SKM-1 treated with dmso at 0.1 percent for 144 hours (cell line): ENCODE measurements around the gene IL17D.
"Not testable (repeated sequence)": the region's sequence is repeated elsewhere in the genome, so short reads cannot be mapped to it uniquely, and the experiment has no call there.

Experiments used
- DNase-seq: peaks from one replicate; lab custom pipeline; 2025; ENCODE audit not compliant: unreplicated experiment; lab: John Stamatoyannopoulos, UW

IL17D gene

DNA sequence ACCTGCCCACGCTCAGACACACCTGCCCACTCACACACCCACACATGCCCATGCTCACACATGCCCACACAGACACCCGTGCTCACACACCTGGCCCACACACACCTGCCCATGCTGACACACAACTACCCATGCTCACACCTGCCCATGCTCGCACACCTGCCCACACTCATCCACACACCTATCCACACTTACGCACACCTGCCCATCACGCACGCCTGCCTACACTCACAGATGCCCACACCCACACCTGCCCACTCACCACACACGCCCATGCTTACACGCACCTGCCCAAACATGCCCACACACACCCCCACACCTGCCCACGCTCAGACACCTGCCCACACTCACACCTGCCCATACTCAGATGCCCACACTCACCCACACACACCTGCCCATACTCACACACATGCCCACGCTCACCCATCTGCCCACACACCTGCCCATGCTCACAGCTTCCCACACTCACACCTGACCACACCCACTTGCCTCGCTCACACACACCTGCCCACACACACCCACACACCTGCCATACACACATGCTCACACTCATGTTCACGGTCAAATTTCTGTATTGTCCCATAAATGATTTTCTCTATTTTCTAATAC is 15.6 kb downstream of the IL17D start:
- DNase-seq, result no peak

DNA sequence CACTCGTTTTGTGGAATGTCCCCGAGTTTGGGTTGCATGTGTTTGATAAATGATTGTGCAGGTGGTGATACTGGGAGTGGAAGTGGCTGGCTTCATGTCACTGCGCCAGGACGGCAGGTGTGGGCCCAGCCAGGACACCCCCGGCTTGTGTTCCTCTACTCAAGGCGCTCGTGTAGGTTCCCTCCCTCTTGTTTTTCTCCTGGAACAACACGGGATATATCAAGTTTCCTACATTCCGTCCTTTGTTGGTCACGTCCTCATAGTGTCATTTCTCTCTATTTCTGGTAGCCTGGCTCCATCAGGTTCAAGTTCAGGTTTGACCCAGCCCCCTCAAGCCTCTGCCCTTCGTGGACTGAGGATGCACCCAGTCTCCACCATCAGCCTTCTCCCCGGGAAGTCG is 16.3 kb downstream of the IL17D start:
- no peak for DNase-seq

DNA sequence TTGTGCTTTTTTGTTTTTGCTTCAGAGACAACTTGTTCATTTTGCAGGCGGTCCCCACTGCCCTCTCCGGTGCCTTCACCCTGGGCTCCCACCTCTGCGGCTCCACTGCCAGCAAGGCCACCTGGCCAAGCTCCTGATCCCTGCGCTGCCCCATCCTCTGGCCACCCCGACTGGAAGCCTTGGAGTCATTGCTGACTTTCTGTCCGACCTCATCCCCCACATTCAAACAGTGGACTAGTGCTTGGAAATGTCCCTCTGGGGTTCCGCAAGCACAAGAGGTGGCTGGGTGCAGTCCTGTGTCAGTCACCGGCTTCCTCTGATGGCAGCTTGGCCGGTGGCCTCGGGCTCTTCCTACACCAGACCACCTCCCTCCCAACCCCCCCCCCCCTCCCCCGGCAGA is 17.0 kb downstream of the IL17D start:
- no peak for DNase-seq

DNA sequence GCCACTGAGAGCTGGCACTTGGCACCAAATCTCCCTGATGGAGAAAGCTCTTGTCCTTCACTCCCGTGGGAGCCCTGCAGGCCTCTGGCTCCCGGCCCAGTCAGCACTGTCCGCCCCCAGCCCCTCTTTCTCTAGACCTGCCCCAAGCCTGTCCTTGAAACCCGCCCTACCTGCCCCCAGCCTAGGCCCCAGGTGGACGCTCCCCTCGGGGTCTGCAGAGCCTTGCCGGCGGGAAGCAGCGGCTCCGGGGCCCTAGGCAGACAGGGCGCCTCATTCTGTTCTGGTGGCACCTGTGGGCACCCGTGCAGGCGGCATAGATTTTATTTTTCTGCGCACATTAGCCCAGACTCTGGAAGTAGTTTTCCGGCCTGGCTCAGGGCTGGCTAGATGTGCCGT is 17.6 kb downstream of the IL17D start:
- no peak for DNase-seq

DNA sequence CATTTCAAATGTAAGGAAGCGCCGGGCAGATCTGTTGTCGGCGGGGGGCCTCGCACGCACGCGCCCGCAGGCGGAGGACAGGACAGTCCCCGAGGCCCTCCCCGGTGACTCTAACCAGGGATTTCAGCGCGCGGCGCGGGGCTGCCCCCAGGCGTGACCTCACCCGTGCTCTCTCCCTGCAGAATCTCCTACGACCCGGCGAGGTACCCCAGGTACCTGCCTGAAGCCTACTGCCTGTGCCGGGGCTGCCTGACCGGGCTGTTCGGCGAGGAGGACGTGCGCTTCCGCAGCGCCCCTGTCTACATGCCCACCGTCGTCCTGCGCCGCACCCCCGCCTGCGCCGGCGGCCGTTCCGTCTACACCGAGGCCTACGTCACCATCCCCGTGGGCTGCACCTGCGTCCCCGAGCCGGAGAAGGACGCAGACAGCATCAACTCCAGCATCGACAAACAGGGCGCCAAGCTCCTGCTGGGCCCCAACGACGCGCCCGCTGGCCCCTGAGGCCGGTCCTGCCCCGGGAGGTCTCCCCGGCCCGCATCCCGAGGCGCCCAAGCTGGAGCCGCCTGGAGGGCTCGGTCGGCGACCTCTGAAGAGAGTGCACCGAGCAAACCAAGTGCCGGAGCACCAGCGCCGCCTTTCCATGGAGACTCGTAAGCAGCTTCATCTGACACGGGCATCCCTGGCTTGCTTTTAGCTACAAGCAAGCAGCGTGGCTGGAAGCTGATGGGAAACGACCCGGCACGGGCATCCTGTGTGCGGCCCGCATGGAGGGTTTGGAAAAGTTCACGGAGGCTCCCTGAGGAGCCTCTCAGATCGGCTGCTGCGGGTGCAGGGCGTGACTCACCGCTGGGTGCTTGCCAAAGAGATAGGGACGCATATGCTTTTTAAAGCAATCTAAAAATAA is 18.2 kb downstream of the IL17D start:
- DNase-seq, result no peak

DNA sequence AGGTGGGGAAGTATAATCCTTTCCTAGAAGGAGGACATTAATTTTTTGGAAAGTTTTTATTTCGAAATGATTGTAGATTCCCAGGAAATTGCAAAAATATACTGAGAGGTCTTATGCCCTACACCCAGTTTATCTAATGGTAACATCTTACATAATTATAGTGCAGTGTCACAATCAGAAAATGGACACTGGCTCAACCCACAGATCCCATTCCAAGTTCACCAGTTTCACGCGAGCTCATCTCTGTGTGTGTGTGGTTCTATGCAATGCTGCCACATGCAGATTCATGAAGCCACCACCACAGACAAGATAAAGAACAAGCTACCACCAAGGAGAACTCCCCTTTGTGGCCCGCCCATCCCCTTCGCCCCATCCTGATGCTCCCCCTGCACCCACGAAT is 24.4 kb downstream of the IL17D start:
- DNase-seq, result no peak

DNA sequence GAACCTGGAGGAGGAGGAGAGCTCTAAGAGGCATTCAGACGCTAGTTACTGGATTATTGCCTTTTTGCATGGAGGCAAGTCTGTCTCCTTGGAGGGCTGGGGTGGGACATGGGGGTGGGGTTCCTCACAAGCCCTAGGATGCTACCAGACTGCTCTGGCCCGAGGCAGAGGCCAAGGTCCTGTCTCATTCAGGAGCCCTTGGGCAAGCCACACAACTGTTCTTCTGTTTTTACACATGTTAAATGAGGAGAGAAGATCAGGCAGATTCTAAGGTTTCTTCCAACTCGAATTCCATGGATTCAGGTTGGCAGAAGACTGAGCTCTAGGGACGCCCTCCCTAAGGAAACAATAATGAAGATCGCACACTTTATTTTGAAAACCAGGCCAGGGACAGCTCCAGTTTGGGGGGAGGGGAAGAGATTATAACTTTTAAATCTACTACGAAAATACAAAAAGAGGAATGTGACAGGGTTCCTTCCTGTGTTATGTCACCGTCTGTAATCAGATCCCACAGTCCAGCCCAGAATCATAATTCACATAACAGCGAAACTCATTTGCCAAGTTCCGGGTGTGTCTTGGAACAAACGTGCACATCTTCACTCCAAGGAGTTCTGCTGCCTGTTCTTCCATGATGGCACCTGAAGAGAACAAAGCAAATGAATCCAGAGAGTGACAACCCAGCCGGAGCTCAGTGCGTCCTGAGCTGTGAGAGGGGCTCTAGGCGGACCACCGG is 25.2 kb downstream of the IL17D start:
- no peak for DNase-seq

DNA sequence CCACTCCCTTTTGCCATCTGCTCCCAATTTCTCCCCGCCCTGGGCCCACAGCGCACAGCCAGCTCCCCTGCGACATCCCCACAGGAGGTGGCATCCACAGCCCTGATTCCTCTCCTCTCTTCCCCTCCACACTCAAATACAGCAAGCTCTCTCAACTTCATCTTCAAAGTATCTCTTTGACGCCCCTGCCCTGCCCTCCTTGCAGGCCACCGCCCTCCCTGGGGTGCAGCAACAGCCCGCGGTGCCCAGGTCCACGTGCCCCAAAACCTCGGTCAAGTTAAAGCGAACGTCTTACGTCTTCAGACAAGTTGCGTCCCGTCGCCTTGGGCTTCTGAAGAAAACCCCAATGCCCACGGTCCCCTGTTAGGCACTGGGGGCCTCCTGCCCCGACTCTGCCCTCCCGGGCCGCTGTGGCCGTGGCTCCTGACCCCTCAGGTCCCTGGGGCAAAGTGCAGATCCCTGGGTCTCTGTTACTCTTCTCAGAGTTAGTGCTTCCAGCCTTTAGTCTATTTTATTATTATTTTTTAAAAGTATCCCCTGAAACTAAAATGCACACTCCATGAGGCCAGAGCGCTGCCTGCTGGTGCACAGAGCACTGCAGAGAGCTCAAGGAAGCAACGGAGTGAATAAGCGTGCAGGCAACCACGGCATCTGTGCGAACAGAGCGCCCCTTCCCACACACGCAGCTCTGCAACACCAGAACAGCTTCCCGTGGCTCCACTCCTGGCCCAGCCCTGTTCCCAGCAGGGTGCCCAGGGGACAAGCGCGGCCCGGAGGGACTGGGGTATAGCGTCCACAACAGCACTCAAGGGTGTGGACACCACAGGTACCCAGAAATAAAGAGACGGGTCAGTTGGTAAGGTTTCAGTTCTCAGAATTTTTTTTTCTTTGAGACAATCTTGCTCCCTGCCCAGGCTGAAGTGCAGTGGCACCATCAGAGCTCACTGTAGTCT is 26.4 kb downstream of the IL17D start:
- DNase-seq, result no peak

DNA sequence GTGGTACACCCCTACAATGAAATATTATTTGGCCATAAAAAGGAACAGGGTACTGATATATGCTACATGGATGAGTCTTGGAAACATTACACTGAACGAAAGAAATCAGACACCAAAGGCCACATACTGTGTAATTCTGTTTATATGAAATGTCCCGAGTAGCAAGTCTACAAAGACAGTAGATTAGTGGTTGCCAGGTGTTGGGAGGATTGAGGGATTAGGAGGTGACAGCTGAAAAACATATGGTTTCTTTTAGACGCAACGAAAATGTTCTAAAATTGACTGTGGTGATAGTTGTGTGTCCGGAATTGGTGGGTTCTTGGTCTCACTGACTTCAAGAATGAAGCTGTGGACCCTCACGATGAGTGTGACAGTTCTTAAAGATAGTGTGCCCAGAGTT is 35.1 kb downstream of the IL17D start:
- no peak for DNase-seq

DNA sequence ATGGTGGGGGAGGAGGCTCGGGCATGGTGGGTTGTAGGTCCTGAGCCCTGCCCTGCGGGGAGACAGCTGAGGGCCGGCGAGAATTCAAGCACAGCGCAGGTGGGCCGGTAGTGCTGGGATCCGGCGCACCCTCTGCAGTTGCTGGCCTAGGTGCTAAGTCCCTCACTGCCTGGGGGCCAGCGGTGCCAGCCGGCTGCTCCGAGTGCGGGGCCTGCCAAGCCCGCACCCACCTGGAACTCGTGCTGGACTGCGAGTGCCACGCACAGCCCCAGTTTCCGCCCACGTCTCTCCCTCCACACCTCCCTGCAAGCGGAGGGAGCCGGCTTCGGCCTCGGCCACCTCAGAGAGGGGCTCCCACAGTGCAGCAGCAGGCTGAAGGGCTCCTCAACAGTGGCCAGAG is 36.5 kb downstream of the IL17D start:
- no peak for DNase-seq

DNA sequence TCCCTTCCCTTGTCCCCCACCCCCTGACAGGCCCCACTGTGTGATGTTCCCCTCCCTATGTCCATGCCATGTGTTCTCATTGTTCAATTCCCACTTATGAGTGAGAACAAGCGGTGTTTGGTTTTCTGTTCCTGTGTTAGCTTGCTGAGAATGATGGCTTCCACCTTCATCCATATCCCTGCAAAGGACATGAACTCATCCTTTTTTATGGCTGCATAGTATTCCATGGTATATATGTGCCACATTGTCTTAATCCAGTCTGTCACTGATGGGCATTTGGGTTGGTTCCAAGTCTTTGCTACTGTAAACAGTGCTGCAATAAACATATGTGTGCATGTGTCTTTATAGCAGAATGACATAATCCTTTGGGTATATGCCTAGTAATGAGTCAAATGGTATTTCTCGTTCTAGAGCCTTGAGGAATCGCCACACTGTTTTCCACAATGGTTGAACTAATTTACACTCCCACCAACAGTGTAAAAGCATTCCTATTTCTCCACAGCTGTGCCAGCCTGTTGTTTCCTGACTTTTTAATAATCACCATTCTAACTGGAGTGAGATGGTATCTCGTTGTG is 40.4 kb downstream of the IL17D start:
- DNase-seq, result not testable (repeated sequence)

DNA sequence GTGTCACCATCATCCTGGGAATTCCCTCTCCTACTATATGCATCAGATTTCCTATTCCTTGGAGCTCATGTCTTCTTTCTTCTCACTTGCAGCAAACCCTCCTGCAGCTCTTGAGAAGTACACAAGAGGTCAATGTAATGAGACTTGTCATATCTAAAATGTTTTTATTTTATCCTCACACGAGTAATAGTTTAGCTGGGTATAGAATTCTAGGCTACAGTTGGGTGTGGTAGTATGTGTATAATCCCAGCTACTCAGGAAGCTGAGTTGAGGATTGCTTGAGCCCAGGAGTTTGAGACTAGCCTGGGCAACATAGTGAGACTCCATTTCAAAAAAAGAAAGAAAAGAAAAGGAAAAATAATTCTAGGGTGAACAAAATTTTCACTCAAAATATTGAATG is 45.9 kb downstream of the IL17D start:
- no peak for DNase-seq

DNA sequence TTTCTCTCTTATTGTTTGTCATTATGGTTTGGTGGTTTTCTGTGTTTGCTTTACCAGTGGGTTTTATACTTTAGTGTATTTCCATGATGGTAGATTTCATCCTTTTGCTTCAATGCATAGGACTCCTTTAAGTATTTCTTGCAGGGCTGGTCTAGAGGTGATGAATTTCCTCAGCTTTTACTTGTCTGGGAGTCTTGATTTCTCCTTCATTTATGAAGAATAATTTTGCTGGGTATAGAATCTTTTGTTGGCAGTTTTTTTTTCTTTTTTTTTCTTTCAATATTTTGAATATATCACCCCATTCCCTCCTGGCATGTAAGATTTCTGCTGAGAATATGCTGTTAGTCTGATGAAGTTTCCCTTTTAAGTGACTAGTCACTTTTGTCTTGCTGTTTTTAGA is 50.5 kb downstream of the IL17D start:
- no peak for DNase-seq

DNA sequence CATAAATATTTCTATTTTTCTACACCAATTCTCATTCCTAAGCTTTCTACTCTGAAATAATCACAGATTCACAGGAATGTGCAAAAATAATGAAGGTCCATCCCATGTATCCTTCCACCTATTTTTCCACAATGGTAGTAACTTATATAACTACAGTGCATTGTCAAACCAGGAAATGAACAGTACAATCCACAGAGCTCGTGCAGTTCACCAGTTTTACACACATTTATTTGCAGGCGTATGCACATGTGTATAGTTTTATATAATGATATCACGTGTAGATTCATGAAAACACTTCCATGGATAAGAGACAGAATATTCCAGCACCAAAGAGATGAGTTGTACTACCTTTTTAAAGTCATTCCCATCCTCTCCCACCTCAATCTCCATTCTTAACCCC is 57.4 kb downstream of the IL17D start:
- DNase-seq, result no peak

DNA sequence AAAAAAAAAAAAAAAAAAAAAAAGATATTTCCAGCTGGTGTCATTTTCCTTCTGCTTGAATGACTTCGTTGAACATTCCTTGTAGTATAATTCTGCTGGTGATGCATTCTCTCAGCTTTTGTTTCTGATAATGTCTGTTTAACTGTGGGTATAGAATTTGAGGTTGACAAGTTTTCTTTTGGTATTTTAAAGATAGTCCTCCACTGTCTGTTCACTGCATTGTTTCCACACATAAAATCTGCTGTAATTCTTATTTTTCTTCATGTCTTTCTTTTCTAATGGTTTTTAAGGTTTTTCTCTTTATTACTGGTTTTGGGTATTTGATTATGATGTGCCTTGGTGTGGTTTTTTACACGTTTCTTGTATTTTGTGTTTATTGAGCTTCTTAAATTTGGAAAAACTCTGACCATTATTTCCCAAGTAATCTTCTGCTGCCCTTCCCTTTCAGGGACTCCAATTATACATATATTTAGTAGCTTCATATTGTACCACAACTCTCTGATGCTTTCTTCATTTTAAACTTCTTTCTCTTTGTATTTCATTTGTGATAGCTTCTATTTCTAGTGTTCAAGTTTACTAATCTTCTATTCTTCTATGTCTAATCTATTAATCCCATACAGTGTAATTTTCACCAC is 63.9 kb downstream of the IL17D start:
- DNase-seq, result no peak

DNA sequence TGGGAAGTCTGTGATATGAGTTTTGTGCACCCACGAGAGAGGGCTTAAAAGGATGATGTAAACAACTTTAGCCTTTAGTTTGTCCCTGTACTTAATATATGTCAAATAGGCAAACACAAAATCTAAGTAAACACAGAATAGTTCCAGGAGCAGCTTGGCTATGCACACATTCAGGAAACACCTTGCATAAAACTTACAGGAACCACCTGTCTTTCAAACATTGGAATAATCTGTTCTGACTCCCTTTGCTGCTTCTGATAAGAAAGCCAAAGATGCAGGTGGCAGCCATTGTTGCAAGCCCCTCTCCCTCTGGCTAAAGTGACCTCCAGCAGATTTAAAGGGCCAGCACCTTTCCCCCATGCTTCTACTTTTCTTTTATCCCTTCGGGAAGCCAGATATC is 65.6 kb downstream of the IL17D start:
- no peak for DNase-seq

DNA sequence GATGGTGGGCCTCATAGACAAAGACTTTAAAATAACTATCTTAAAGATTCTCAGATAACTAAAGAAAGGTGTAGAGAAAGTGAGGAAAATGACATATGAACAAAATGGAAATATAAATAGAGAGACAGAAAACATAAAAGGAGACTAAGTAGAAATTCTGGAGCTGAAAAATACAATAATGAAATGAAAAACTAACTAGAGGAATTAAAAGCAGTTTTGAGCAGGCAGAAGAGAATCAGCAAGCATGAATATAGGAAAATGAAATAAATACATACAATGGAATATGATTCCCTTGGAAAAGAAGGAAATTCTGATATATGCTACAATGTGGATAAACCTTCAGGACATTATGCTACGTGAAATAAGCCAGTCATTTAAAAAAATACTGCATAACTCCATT is 66.3 kb downstream of the IL17D start:
- no peak for DNase-seq
